Measurements from ENCODE around the gene NEURL3. TPM values are rescaled to one million over a fixed set of nuclear protein-coding genes. Genes with fewer than 3 reads are reported as not detected.

NEURL3 gene
- total and polyA plus RNA-seq, 3 donors from 2014 or later: 0.78 to 1.7 (median 1.3) TPM

GRCh38 chr2:96552315-96553175 lies 47.4 kb upstream of the NEURL3 start:
- TF ChIP-seq, protein P1, sequence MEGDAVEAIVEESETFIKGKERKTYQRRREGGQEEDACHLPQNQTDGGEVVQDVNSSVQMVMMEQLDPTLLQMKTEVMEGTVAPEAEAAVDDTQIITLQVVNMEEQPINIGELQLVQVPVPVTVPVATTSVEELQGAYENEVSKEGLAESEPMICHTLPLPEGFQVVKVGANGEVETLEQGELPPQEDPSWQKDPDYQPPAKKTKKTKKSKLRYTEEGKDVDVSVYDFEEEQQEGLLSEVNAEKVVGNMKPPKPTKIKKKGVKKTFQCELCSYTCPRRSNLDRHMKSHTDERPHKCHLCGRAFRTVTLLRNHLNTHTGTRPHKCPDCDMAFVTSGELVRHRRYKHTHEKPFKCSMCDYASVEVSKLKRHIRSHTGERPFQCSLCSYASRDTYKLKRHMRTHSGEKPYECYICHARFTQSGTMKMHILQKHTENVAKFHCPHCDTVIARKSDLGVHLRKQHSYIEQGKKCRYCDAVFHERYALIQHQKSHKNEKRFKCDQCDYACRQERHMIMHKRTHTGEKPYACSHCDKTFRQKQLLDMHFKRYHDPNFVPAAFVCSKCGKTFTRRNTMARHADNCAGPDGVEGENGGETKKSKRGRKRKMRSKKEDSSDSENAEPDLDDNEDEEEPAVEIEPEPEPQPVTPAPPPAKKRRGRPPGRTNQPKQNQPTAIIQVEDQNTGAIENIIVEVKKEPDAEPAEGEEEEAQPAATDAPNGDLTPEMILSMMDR (IDR thresholded peaks at IDR 0.05): no peak
- no peak for TF ChIP-seq POLR2A (IDR thresholded peaks at IDR 0.05)
- H3K36me3 ChIP-seq (ENCODE audit: low read depth, missing control alignments): no peaks in the 10 kb centered on the region
- no peaks in the 10 kb centered on the region for H3K27me3 ChIP-seq
- H3K9me3 ChIP-seq: no peaks in the 10 kb centered on the region
- H3K4me1 ChIP-seq: peaks cover 8% of the 10 kb centered on the region
- WGBS, 2 donors: 88% methylated on average over 17 to 18 of the region's 18 CpGs
- intact Hi-C loops (cut with DNase I; ENCODE audit: low total_unique reads): no loop called here
- DNase-seq: no peak
- no peak overlapping the region for H3K27ac ChIP-seq
- no peak overlapping the region for H3K4me3 ChIP-seq

- Histone ChIP-seq H3K27me3 (no peaks in the 10 kb centered on the region), H3K4me1 (peaks cover 5% of the 10 kb centered on the region), H3K27ac (no peak overlapping the region), H3K4me3 (no peak overlapping the region), H3K9me3 (no peaks in the 10 kb centered on the region), H3K36me3 (ENCODE audit: low read depth, missing control alignments) (no peaks in the 10 kb centered on the region)
- WGBS, 2 donors: 94 to 97% methylated on average over 15 to 25 of the region's 25 CpGs
- DNase-seq: no peak
- intact Hi-C loops (cut with DNase I; ENCODE audit: low total_unique reads): no loop called here
- TF ChIP-seq, protein P1 (IDR thresholded peaks at IDR 0.05): no peak
Observed at GRCh38 chr2:96551605-96552314, 46.6 kb upstream of the NEURL3 start.

- Histone ChIP-seq H3K4me1 (peaks cover 5% of the 10 kb centered on the region), H3K36me3 (ENCODE audit: low read depth, missing control alignments) (no peaks in the 10 kb centered on the region), H3K27ac (no peak overlapping the region), H3K27me3 (no peaks in the 10 kb centered on the region), H3K4me3 (no peak overlapping the region), H3K9me3 (no peaks in the 10 kb centered on the region)
- TF ChIP-seq POLR2A (IDR thresholded peaks at IDR 0.05): no peak
- 91% methylated on average over 11 of the region's 14 CpGs; no CpG with 5 or more reads in 1 of the 2 donors for WGBS, 2 donors
- intact Hi-C loops (cut with DNase I; ENCODE audit: low total_unique reads): no loop called here
- DNase-seq: no peak
Observed at GRCh38 chr2:96550787-96551604, 45.8 kb upstream of the NEURL3 start.

DNA sequence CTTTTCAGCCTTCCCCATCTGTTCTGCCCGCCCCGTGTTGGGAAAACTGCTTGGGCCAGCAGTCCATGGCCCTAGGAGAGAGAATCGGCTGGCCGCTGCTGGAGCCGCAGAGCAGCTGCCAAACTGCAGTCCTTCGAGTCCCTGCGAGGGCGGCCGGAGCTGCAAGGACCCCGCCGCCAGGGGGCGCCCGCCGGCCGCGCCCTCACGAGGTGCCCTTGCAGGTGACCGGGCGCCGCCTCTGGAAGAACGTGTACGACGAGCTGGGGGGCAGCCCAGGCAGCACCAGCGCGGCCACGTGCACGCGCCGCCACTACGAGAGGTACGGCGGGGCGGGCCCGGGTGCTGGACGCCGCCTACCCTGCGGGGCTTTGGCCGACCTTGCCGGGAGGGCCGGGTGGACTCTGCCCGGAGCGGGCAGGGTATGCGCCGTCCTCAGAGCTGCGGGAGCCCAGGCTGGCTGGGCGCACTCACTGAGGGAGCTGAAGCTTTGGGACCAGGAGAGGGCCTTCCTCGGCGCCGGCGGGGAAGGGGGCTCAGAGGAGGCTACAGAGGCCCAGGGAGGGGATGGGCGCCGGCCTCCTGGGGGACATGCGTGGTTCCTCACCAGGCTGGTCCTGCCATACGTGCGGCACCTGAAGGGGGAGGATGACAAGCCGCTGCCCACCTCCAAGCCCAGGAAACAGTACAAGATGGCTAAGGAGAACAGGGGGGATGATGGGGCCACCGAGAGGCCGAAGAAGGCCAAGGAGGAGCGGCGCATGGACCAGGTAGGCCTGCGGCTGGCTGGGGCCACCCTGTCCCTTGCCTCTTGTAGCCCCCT lies 45.0 kb upstream of the NEURL3 start:
- WGBS, 2 donors: 40 to 65% methylated on average over 2 to 43 of the region's 61 CpGs
- H3K9me3 ChIP-seq: no peaks in the 10 kb centered on the region
- TF ChIP-seq POLR2A (IDR thresholded peaks at IDR 0.05): no peak
- TF ChIP-seq, protein P1 (IDR thresholded peaks at IDR 0.05): peak; percentile 43 to 68 (median 56)
- H3K36me3 ChIP-seq (ENCODE audit: low read depth, missing control alignments): no peaks in the 10 kb centered on the region
- no peak overlapping the region for H3K27ac ChIP-seq
- DNase-seq: peak; percentile 72
- H3K4me3 ChIP-seq: peak overlapping the region in 1 of 2 donors; percentile 44
- intact Hi-C loops (cut with DNase I; ENCODE audit: low total_unique reads): no loop called here
- H3K4me1 ChIP-seq: peaks cover 5% of the 10 kb centered on the region
- H3K27me3 ChIP-seq: no peaks in the 10 kb centered on the region

Data from testis (tissue), 3 donors.